MM.1S (cell line): ENCODE data around the gene PIK3R4.

ENCODE experiments used
- DNase-seq: peaks from one replicate; pipeline ENCODE4 v3.0.0-alpha.2; 2015
- H2AFZ ChIP-seq: fragments of 300-600 bp; sonication (generic); 2 replicates; pipeline ENCODE4 v1.6.0; 2016; ENCODE audit warnings: antibody characterized with exemption, low read length
- H3F3A ChIP-seq: fragments of 300-600 bp; sonication (generic); 2 replicates; pipeline ENCODE4 v1.6.1; 2016; ENCODE audit warnings: mild to moderate bottlenecking, antibody characterized with exemption, low read length, moderate library complexity, mixed read lengths; ENCODE audit not compliant: insufficient read depth
- H3K27ac ChIP-seq: fragments of 300-600 bp; sonication (generic); 2 replicates; pipeline ENCODE4 v1.5.1; 2016; ENCODE audit warnings: mild to moderate bottlenecking, low read length
- H3K27me3 ChIP-seq: fragments of 300-600 bp; sonication (generic); replicated peaks from 2 replicates; pipeline ENCODE4 v1.6.0; 2016; ENCODE audit warnings: low read length; ENCODE audit not compliant: insufficient read depth
- H3K36me3 ChIP-seq: fragments of 300-600 bp; sonication (generic); replicated peaks from 2 replicates; pipeline ENCODE4 v1.6.1; 2016; ENCODE audit warnings: mild to moderate bottlenecking, low read length, mixed read lengths; ENCODE audit not compliant: insufficient read depth
- H3K4me1 ChIP-seq: fragments of 300-600 bp; sonication (generic); 2 replicates; pipeline ENCODE4 v1.6.1; 2016; ENCODE audit warnings: low read length, mixed read lengths
- H3K4me2 ChIP-seq: fragments of 300-600 bp; sonication (generic); 2 replicates; pipeline ENCODE4 v1.6.0; 2016; ENCODE audit warnings: low read depth, low read length
- H3K4me3 ChIP-seq: fragments of 300-600 bp; sonication (generic); 2 replicates; pipeline ENCODE4 v1.5.1; 2016; ENCODE audit warnings: low read length, mixed read lengths
- H3K79me2 ChIP-seq: fragments of 300-600 bp; sonication (generic); 2 replicates; pipeline ENCODE4 v1.6.1; 2016; ENCODE audit warnings: mixed run types, low read length, mixed read lengths
- H3K9ac ChIP-seq: fragments of 300-600 bp; sonication (generic); 2 replicates; pipeline ENCODE4 v1.6.1; 2016; ENCODE audit warnings: low read length, mixed read lengths
- H3K9me2 ChIP-seq: fragments of 300-600 bp; sonication (generic); replicated peaks from 2 replicates; pipeline ENCODE4 v1.6.1; 2016; ENCODE audit warnings: mild to moderate bottlenecking, low read length, mixed read lengths; ENCODE audit not compliant: insufficient read depth
- H3K9me3 ChIP-seq: fragments of 300-600 bp; sonication (generic); replicated peaks from 2 replicates; pipeline ENCODE4 v1.6.1; 2016; ENCODE audit warnings: mild to moderate bottlenecking, low read length, mixed read lengths; ENCODE audit not compliant: insufficient read depth
- H4K20me1 ChIP-seq: fragments of 300-600 bp; sonication (generic); 2 replicates; pipeline ENCODE4 v1.6.1; 2016; ENCODE audit warnings: mild to moderate bottlenecking, low read length, moderate library complexity, mixed read lengths; ENCODE audit not compliant: insufficient read depth
- CTCF ChIP-seq: fragments of 300-600 bp; sonication (generic); IDR thresholded peaks from 2 replicates; pipeline ENCODE4 v1.5.1; 2016; ENCODE audit warnings: antibody characterized with exemption, low read length, mixed read lengths
- EZH2 ChIP-seq: fragments of 300-600 bp; sonication (generic); optimal IDR thresholded peaks from 2 replicates; pipeline ENCODE3; 2017; ENCODE audit warnings: low read depth, mild to moderate bottlenecking, antibody characterized with exemption, low read length, mixed read lengths
- EZH2phosphoT487 ChIP-seq: fragments of 300-600 bp; sonication (generic); IDR thresholded peaks from 2 replicates; pipeline ENCODE4 v1.6.1; 2018; ENCODE audit warnings: antibody characterized with exemption, low read length

The PIK3R4 gene

GRCh38 chr3:130748981-130749380 is 2.4 kb upstream of the PIK3R4 start:
- no peak overlapping the region for H3K27ac ChIP-seq
- H3F3A ChIP-seq: peaks cover 9% of the 10 kb centered on the region
- no peaks in the 10 kb centered on the region for H3K9me2 ChIP-seq
- peaks cover 27% of the 10 kb centered on the region for H3K79me2 ChIP-seq
- no peak overlapping the region for H3K4me2 ChIP-seq
- H3K9ac ChIP-seq: no peak overlapping the region
- no peaks in the 10 kb centered on the region for H3K9me3 ChIP-seq
- no peak overlapping the region for H2AFZ ChIP-seq
- no peaks in the 10 kb centered on the region for H3K36me3 ChIP-seq
- H4K20me1 ChIP-seq: no peaks in the 10 kb centered on the region
- no peak for DNase-seq
- TF ChIP-seq EZH2phosphoT487 (no peak), CTCF (no peak), EZH2 (no peak)
- no peaks in the 10 kb centered on the region for H3K27me3 ChIP-seq
- H3K4me3 ChIP-seq: no peak overlapping the region
- H3K4me1 ChIP-seq: 0 out of 2 replicates have a peak, but pooled peaks cover 7% of the 10 kb centered on the region

- peak overlapping the region; percentile 68 for H3K4me2 ChIP-seq
- DNase-seq: no peak
Observed at GRCh38 chr3:130748467-130748861, 1.8 kb upstream of the PIK3R4 start.

GRCh38 chr3:130743354-130743753 is 3.3 kb downstream of the PIK3R4 start:
- no peaks in the 10 kb centered on the region for H3K9me2 ChIP-seq
- no peak overlapping the region for H3K4me3 ChIP-seq
- peaks cover 8% of the 10 kb centered on the region for H3F3A ChIP-seq
- 0 out of 2 replicates have a peak, but pooled peaks cover 9% of the 10 kb centered on the region for H3K4me1 ChIP-seq
- peaks cover 75% of the 10 kb centered on the region for H3K79me2 ChIP-seq
- H3K27ac ChIP-seq: no peak overlapping the region
- no peak for DNase-seq
- H3K9ac ChIP-seq: no peak overlapping the region
- no peaks in the 10 kb centered on the region for H3K36me3 ChIP-seq
- no peaks in the 10 kb centered on the region for H3K9me3 ChIP-seq
- TF ChIP-seq EZH2 (no peak), CTCF (no peak), EZH2phosphoT487 (no peak)
- no peaks in the 10 kb centered on the region for H4K20me1 ChIP-seq
- no peaks in the 10 kb centered on the region for H3K27me3 ChIP-seq
- H3K4me2 ChIP-seq: no peak overlapping the region
- H2AFZ ChIP-seq: no peak overlapping the region

More at GRCh38 chr3:130748467-130748861, 1.8 kb upstream of the PIK3R4 start:
- H2AFZ ChIP-seq: peak overlapping the region; percentile 24
- H3K9me3 ChIP-seq: no peaks in the 10 kb centered on the region
- H3K9me2 ChIP-seq: no peaks in the 10 kb centered on the region
- H3F3A ChIP-seq: peaks cover 9% of the 10 kb centered on the region
- TF ChIP-seq EZH2phosphoT487 (no peak), CTCF (no peak), EZH2 (no peak)
- H3K36me3 ChIP-seq: no peaks in the 10 kb centered on the region
- H3K9ac ChIP-seq: peak overlapping the region; percentile 56; the same call in 1 of the 2 replicates
- 0 out of 2 replicates have a peak, but pooled peaks cover 9% of the 10 kb centered on the region for H3K4me1 ChIP-seq
- peaks cover 32% of the 10 kb centered on the region for H3K79me2 ChIP-seq
- no peaks in the 10 kb centered on the region for H4K20me1 ChIP-seq
- peak overlapping the region; percentile 55 for H3K4me3 ChIP-seq
- peak overlapping the region; percentile 90; the same call in 1 of the 2 replicates for H3K27ac ChIP-seq
- no peaks in the 10 kb centered on the region for H3K27me3 ChIP-seq
